ENCODE data around the gene LYPD6B.

LYPD6B gene

GRCh38 chr2:149145314-149146295 is 107.1 kb downstream of the LYPD6B start:
- peak; percentile 4 for DNase-seq (ENCODE audit: low read depth)
- no peak overlapping the region for H3K4me3 ChIP-seq (ENCODE audit: control insufficient read depth, low read depth, low read length)
- no peak for TF ChIP-seq CTCF (conservative IDR thresholded peaks at IDR 0.05; ENCODE audit: control insufficient read depth, insufficient read depth, low read depth, low read length)

GRCh38 chr2:149146876-149147275 is 108.4 kb downstream of the LYPD6B start:
- TF ChIP-seq CTCF (conservative IDR thresholded peaks at IDR 0.05; ENCODE audit: control insufficient read depth, insufficient read depth, low read depth, low read length) = no peak
- DNase-seq (ENCODE audit: low read depth) = no peak
- H3K4me3 ChIP-seq (ENCODE audit: control insufficient read depth, low read depth, low read length) = no peak overlapping the region

- no peak overlapping the region for H3K4me3 ChIP-seq (ENCODE audit: control insufficient read depth, low read depth, low read length)
- DNase-seq (ENCODE audit: low read depth) = no peak
- no peak for TF ChIP-seq CTCF (conservative IDR thresholded peaks at IDR 0.05; ENCODE audit: control insufficient read depth, insufficient read depth, low read depth, low read length)
Observed at GRCh38 chr2:149148194-149149006, 109.9 kb downstream of the LYPD6B start.

- H3K4me3 ChIP-seq (ENCODE audit: control insufficient read depth, low read depth, low read length) = no peak overlapping the region
- no peak for DNase-seq (ENCODE audit: low read depth)
- TF ChIP-seq CTCF (conservative IDR thresholded peaks at IDR 0.05; ENCODE audit: control insufficient read depth, insufficient read depth, low read depth, low read length) = no peak
Observed at GRCh38 chr2:149149007-149149297, 110.5 kb downstream of the LYPD6B start.

GRCh38 chr2:149152469-149152953 is 114.0 kb downstream of the LYPD6B start:
- H3K4me3 ChIP-seq (ENCODE audit: control insufficient read depth, low read depth, low read length) = no peak overlapping the region
- no peak for DNase-seq (ENCODE audit: low read depth)
- TF ChIP-seq CTCF (conservative IDR thresholded peaks at IDR 0.05; ENCODE audit: control insufficient read depth, insufficient read depth, low read depth, low read length) = no peak

GRCh38 chr2:149155196-149155969 is 116.9 kb downstream of the LYPD6B start:
- TF ChIP-seq CTCF (conservative IDR thresholded peaks at IDR 0.05; ENCODE audit: control insufficient read depth, insufficient read depth, low read depth, low read length) = no peak
- H3K4me3 ChIP-seq (ENCODE audit: control insufficient read depth, low read depth, low read length) = no peak overlapping the region
- DNase-seq (ENCODE audit: low read depth) = no peak
